HUDEP-2 (cell line): ENCODE measurements around the gene ADNP.
A peak's percentile ranks its signal among the peaks of the same experiment; 100 is the strongest.

Experiments used
- DNase-seq, 76 experiments: peaks; one replicate each; lab custom pipeline; 2025; ENCODE audit not compliant: unreplicated experiment in 76 of 76; lab: John Stamatoyannopoulos, UW

Gene ADNP

DNA sequence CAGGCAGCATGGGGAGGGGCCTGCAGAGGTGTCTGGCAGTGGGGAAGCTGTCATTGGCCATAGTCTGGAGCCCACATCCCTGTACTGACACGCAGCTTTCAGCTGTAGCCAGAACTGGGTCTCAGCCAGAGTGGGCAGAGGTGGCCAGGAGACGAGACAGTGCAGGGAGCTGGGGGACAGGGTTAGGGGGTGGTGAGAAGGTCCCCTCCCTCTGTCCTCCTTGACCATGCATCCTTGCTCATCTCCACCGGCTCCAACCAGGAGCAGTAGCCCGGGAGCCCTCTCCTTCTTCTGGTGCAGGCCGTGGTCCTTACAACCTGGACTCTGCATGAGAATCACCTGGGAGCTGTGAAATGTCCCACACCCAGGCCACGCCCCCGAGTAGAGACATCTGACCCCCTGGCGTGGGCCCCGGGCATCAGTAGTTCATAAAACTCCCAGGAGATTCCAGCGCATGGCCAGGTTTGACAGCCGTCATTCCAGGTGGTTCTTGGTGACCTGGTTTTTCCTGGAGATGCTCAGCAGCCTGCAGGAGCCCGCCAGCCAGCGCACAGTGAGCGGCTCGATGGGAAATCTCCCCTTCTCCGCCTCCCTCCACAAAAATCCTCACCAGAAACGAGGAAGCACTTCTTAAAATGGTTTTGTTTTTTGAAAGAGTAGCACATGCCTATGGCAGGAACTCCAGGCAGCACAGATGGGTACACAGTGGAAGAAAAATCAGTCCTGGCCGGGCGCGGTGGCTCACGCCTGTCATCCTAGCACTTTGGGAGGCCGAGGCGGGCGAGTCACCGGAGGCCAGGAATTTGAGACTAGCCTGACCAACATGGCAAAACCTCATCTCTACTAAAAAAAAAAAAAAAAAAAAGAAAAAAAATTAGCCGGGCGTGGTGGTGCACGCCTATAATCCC lies 56.2 kb downstream of the ADNP start:
- no peak for DNase-seq

- no peak for DNase-seq
These were observed 57.0 kb downstream of the ADNP start for GRCh38 chr20:50874111-50874757.

DNA sequence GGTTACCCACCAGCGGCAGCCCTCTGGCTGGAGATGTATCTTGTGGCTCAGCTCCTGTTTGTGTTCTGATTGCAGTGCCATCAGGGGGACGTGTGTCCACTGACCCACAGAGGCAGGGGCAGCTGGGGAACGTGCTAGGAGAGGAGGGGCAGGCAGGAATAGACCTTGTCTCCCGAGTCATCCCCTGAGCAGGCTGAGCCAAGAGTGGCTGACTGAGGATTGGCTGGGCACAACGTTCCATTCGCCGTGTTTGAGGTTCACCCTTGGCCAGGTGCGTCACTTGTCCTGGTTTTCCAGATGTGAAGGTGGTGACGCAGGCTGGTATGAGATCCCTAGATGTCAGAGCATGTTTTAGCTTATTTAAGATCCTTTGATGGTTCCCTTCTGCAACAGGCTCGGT lies 57.7 kb downstream of the ADNP start:
- DNase-seq, result no peak

GRCh38 chr20:50872560-50873425 lies 58.4 kb downstream of the ADNP start:
- no peak for DNase-seq

GRCh38 chr20:50870561-50871161 lies 60.6 kb downstream of the ADNP start:
- DNase-seq, result no peak

DNA sequence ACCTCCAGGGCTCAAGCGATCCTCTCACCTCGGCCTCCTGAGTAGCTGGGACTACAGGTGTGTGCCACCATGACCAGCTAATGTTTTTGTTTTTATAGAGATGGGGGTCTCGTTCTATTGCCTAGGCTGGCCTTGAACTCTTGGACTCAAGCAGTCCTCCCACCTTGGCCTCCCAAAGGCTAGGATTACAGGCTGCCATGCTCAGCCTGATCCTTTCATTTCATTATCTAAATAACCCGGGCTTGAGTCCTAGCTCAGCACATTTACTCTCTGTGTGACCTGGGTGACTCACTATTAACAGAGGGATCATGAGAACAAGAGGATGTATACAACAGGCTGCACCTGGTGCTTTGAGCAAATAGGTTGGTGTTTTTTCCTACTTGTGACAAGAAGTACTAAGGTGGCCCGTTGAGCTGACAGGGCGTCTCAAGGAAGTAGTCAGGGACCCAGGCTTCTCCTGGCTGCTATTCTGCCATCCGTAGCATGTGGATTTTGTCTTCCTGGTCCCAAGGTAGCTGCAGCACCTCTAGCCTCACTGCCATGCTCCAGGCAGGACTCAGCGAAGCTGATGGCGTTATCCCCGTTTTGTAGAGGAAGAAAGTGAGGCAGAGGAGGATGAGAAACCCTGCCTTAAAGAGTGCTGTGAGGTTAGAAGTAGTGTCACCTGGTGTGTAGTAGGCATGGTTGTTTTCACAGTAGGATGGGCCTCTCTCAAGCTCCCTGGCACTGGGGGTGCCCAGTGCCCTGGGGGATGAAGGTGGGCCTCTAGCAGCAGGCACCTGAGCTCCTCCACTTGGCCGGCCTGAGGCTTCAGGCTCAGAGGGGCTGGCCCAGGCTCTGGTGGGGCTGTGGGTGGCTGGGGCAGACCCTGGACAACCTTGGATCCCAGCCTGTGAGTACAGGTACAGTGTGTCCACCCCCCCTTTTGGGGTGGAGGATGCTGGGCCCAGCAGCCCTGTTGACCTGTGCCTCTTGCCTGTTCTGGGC lies 62.4 kb downstream of the ADNP start:
- no peak for DNase-seq

GRCh38 chr20:50867805-50868204 lies 63.4 kb downstream of the ADNP start:
- DNase-seq, result no peak

GRCh38 chr20:50866831-50867230 lies 64.4 kb downstream of the ADNP start:
- DNase-seq, result no peak

DNA sequence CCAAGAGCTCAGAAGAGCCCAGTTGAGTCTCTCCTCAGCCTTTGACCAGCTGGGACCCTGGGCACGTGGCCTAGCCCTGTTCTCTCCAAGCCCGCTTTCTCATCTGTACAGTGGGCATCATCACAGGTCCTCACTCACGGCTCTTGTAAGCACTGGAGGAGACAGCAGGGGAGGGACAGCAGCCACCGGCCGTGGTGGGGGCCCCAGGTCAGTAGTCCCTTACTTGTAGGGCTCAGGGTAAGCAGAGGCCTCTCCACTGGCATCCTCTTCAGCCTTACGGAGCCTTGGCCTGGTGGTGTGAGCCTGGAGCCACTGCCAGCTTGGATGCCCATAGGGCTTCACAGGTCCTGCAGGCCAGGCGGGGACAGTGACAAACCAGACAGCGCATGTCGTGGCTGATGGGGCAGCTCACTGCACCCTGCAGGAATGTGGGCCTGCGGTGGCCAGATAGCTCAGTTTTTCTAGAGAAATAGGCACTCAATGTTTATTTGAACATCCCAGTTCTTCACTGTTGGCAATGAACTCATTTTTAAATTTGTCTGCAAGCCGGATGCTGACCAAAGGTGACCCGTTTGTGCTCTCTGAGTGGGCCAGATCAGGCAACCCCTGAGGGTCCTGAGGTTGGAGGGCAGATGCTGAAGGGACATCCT lies 65.1 kb downstream of the ADNP start:
- DNase-seq, result no peak

DNA sequence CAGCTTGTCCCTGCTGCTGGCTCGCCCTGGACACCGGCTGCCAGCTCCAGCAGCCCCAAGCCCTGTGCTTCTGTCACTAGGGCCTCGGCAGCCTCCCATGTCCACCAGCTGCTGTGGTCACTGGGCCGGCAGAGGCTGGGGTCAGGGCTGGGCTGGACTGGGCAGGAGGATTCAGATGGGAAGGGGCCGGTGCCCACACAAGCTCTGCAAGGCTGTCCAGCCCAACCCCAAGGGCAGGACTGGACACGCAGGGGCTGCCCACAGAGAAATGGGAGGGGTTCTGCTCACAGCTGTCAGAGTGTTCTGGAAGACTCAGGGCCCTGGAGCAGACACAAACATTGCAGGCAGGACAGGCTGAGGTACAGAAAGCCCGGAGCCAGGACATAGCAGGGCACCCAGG lies 65.6 kb downstream of the ADNP start:
- no peak for DNase-seq

DNA sequence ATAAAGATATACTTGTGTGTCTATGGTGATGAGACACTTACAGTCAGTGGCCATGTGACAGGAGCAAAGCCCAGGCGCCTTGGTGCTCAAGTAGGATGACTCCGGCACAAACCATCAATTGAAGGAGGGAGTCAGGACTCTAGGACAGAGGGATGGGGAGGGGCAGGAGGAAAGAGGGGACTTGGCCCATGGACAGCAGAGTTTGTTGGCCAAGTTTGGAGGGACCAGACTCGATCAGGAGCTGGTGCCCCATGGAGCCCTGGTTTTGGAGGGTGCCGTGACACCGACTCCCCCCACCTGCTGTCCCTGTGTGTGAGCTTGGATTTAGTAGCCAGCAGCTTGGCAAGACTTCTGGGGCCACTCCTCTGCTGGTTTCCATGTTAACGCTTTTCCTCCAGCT lies 66.1 kb downstream of the ADNP start:
- DNase-seq, result no peak

DNA sequence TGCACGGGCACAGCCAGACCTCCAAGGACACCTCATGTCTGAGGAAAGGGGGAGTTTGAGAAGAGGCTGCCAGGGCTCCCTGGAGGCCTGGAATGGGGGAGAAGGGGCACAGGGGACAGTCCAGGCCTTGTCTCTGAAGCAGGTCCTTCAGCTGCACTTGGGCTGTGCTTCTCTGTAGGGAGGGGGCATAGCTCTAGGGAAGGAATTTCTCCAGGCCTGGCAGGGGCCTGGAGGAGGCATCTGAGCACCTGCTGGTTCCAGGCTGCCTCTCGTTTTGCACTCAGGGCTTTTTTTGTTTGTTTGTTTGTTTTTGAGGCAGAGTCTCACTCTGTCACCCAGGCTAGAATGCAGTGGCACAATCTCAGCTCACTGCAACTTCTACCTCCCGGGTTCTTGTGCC lies 68.7 kb downstream of the ADNP start:
- DNase-seq, result no peak

DNA sequence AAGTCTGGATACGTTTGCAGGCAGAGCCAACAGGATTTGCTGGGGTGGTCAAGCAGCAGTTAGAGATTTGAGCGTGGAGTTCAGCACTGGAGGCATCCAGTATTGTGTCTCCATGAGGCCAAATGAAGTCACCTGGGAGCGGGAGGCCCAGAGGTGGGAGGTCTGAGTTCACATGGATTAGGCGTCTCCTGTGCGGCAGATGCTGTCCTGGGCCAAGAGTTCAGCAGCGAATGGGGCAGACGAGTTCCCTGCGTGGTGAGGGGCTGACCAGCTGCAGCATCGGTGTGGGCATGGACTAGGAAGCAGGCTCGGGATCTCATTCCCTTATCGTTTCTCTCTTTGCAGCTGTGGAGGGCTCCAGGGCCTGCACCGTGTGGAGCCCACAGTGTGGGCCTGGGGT lies 70.2 kb downstream of the ADNP start:
- DNase-seq, result no peak

- DNase-seq, result no peak
These were observed 72.1 kb downstream of the ADNP start for GRCh38 chr20:50859161-50859560.

DNA sequence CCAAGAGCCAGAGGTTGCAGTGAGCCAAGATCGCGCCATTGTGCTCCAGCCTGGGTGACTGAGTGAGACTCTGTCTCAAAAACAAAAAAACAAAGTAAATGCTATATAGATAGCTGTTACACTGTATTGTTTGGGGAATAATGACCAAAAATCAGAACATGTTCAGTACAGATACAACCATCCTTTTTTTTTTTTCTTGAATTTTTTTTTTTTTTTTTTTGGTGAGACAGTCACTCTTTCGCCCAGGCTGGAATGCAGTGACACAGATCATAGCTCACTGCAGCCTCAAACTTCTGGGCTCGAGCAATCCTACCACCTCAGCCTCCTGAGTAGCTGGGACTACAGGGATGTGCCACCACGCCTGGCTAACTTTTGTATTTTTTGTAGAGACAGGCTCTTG lies 72.7 kb downstream of the ADNP start:
- no peak for DNase-seq

DNA sequence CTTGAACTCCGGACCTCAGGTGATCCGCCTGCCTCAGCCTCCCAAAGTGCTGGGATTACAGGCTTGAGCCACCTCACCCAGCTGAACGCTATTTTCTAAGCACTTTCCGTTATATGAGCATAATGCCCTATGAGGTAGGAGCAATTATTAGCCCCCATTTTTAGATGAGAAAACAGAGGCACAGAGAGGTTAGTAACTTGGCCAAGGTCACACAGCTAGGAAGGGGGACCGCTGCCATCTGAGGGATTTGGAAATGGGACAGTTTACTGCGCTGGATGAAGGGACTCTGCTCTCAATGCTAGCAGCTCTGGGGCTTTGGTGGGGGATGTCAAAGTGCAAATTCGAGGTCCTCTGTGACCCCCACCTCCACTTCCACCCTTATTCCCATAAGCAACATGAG lies 73.9 kb downstream of the ADNP start:
- DNase-seq, result no peak

- no peak for DNase-seq
These were observed 74.7 kb downstream of the ADNP start for GRCh38 chr20:50856475-50857041.

DNA sequence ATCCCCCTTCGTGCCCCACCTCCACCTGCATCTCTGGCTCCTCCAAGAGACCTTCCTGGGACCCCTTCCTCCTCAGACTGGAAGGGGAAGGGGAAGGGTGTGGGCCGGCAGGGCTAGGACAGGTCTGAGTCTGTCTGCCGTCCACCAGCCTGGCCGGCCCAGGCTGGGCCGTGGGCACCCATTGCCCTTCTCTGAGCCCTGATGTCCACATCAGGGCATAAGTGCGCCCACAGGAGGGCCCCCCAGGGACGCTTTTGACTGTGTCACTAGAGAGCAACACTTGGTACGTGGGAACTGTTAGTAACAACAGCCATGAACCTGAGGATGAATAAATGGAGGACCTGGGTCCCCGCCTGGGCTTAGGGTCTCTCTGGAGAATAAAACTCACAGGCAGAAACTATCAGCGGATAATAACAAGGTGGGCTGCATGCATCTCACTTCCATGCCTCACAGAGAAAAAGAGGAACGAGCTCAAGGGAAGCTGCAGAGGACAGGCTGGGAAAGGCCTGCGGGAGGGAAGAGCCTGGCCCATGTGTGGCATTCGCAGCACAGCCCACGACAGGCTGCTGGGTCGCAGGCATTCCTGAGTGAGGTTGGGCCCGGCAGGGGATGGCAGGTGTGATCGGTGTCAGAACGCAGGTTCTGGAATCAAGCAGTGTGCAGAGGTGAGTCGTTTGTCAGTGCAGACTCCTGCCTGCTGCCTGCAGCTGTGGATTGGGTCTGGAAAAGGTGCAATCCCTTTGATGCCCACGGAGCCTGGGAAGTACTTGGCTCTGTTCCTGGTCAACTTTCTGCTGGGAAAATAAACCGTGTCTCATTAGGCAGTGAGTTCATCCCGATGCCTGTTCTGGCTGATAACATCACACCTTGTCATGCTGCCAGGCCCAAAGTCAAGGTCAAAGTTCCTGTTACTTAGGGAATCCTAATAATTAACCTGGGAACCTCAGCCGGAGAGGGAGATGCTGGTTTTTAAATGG lies 75.5 kb downstream of the ADNP start:
- DNase-seq, result peak in 1 of 76 experiments; percentile 9
